Panc1 (cell line): Measurements from ENCODE around the gene PCDHGA5. TPM values are rescaled to one million over a fixed set of nuclear protein-coding genes. Genes with fewer than 3 reads are reported as not detected.
"Not testable (repeated sequence)": the region's sequence is repeated elsewhere in the genome, so short reads cannot be mapped to it uniquely, and the experiment has no call there.

Source experiments
- ATAC-seq: fragments of 200-7000 bp; cut with Tn5 transposase; 2 replicates; pipeline ENCODE4 v1.9.1; 2020; ENCODE audit warnings: mild to moderate bottlenecking, moderate library complexity
- BruUV-seq: library from RNA; stranded (reverse); fragments of 400-500 nt; replicated peaks from 2 replicates; lab custom pipeline; 2021; lab: Mats Ljungman, UMichigan
- CTCF ChIA-PET: fragments of 300-600 bp; sonication (Branson Sonifier 250); formaldehyde crosslinking; loops from one replicate; lab custom pipeline; 2022; ENCODE audit warnings: antibody characterized with exemption; lab: Charles Lee
- POLR2A ChIA-PET: fragments of 300-600 bp; sonication (Branson Sonifier 250); formaldehyde crosslinking; loops from one replicate; lab custom pipeline; 2022; ENCODE audit warnings: antibody characterized with exemption; lab: Charles Lee
- DNase-seq: peaks from one replicate; pipeline ENCODE4 v3.0.0-alpha.2; 2010; ENCODE audit warnings: low read depth, low spot score
- H3K27ac ChIP-seq: 2 replicates; pipeline ENCODE4 v1.5.1; 2011; ENCODE audit warnings: mild to moderate bottlenecking, low read length, inconsistent platforms
- H3K27me3 ChIP-seq: fragments of 200-500 bp; sonication (Bioruptor generic); 2 replicates; pipeline ENCODE4 v1.6.0; 2014; ENCODE audit warnings: low read length, inconsistent platforms; ENCODE audit not compliant: control insufficient read depth, insufficient read depth
- H3K36me3 ChIP-seq: fragments of 200-500 bp; sonication (Bioruptor generic); 2 replicates; pipeline ENCODE4 v1.5.1; 2014; ENCODE audit warnings: inconsistent platforms, mild to moderate bottlenecking, low read length, moderate library complexity; ENCODE audit not compliant: control insufficient read depth, insufficient read depth
- H3K4me1 ChIP-seq: 2 replicates; pipeline ENCODE4 v1.5.1; 2011; ENCODE audit warnings: inconsistent platforms, mild to moderate bottlenecking, low read length, moderate library complexity; ENCODE audit not compliant: control insufficient read depth, insufficient read depth
- H3K4me3 ChIP-seq, 2 experiments: 2 replicates each; pipeline ENCODE4 v1.5.1; 2011 to 2012; ENCODE audit warnings: low read depth in 2 of 2, low read length in 2 of 2, mild to moderate bottlenecking in 2 of 2, inconsistent platforms in 1 of 2, moderate library complexity in 1 of 2
- H3K9me3 ChIP-seq: fragments of 200-500 bp; sonication (Bioruptor generic); 2 replicates; pipeline ENCODE4 v1.5.1; 2014; ENCODE audit warnings: low read depth, mild to moderate bottlenecking, inconsistent platforms, low read length, moderate library complexity; ENCODE audit not compliant: control insufficient read depth, insufficient read depth
- POLR2AphosphoS5 ChIP-seq: IDR thresholded peaks from 2 replicates; pipeline ENCODE4 v1.6.1; 2012; ENCODE audit warnings: mild to moderate bottlenecking, low read depth, low read length, moderate library complexity
- SIN3A ChIP-seq: IDR thresholded peaks from 2 replicates; pipeline ENCODE4 v1.6.1; 2012; ENCODE audit warnings: low read depth, mild to moderate bottlenecking, low read length, moderate library complexity, borderline replicate concordance; ENCODE audit not compliant: insufficient read depth
- TCF7L2 ChIP-seq: IDR thresholded peaks from 2 replicates; pipeline ENCODE4 v1.6.1; 2011; ENCODE audit warnings: mild to moderate bottlenecking, low read depth, low read length, inconsistent platforms
- in situ Hi-C: cut with HindIII; loops from 2 replicates; pipeline ENCODE4 v1.10.0; 2016; ENCODE audit warnings: low sequenced_read_pairs, low pct_unique_long_range_greater_than_20kb
- intact Hi-C: fragments of 100-400 bp; cut with micrococcal nuclease; formaldehyde crosslinking; loops from one replicate; pipeline ENCODE4 v1.10.0; 2022; ENCODE audit not compliant: unreplicated experiment
- total RNA-seq: library from RNA; stranded (reverse); gene quantifications from one replicate; pipeline ENCODE4 v1.2.1, GENCODE V29; 2021; ENCODE audit not compliant: unreplicated experiment
- TF ChIP-seq, protein P1 (sequence below), 2 experiments: IDR thresholded peaks; 2 replicates each; pipeline ENCODE4 v1.6.1; 2011 to 2012; ENCODE audit warnings: low read depth in 2 of 2, control low read depth in 1 of 2, low read length in 1 of 2, mild to moderate bottlenecking in 1 of 2, moderate library complexity in 1 of 2; ENCODE audit not compliant: insufficient read depth in 1 of 2
- TF ChIP-seq, protein P2 (sequence below): fragments of 450-650 bp; IDR thresholded peaks from 2 replicates; pipeline ENCODE4 v1.5.1; 2017; ENCODE audit warnings: mild to moderate bottlenecking

The PCDHGA5 gene
- total RNA-seq, 1 experiment from 2014 or later, result 0.67 TPM

DNA sequence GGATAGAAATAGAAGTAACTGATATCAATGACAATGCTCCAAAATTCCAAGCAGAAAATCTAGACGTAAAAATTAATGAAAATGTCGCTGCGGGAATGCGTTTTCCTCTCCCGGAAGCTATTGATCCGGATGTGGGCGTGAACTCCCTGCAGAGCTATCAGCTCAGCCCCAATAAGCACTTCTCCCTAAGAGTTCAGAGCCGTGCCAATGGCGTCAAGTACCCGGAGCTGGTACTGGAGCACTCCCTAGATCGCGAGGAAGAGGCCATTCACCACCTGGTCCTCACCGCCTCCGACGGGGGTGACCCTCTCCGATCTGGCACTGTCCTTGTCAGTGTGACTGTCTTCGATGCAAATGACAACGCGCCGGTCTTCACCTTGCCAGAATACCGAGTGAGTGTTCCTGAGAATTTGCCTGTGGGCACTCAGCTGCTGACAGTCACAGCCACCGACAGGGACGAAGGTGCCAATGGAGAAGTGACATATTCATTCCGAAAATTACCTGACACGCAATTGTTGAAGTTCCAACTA is 49.6 kb downstream of the PCDHGA5 start:
- DNase-seq (no peak), ATAC-seq (no peak)
- H3K27me3 ChIP-seq, result no peaks in the 10 kb centered on the region
- no peaks in the 10 kb centered on the region for H3K9me3 ChIP-seq
- ChIA-PET POLR2A (no interaction called here), CTCF (interaction anchor here (0.6 to 2.2 kb wide), 10 partner anchors 11 to 244 kb away, joined by 3 to 11 read pairs (median 4); partner anchors contain the start of genes PCDHB14, PCDHGA1, PCDHGA9 and PCDHGB2)
- no peaks in the 10 kb centered on the region; the same call in 1 of the 2 replicates for H3K4me1 ChIP-seq
- intact Hi-C loops (loop anchor here (2.0 to 10.0 kb wide), 3 partner anchors 49 to 191 kb away; partner anchors contain the start of genes PCDHB14 and PCDHGA5), in situ Hi-C loops (no loop called here)
- BruUV-seq, result no TSS peak
- no peak overlapping the region for H3K4me3 ChIP-seq
- TF ChIP-seq SIN3A (no peak), POLR2AphosphoS5 (no peak), TCF7L2 (no peak)
- TF ChIP-seq, protein P1, sequence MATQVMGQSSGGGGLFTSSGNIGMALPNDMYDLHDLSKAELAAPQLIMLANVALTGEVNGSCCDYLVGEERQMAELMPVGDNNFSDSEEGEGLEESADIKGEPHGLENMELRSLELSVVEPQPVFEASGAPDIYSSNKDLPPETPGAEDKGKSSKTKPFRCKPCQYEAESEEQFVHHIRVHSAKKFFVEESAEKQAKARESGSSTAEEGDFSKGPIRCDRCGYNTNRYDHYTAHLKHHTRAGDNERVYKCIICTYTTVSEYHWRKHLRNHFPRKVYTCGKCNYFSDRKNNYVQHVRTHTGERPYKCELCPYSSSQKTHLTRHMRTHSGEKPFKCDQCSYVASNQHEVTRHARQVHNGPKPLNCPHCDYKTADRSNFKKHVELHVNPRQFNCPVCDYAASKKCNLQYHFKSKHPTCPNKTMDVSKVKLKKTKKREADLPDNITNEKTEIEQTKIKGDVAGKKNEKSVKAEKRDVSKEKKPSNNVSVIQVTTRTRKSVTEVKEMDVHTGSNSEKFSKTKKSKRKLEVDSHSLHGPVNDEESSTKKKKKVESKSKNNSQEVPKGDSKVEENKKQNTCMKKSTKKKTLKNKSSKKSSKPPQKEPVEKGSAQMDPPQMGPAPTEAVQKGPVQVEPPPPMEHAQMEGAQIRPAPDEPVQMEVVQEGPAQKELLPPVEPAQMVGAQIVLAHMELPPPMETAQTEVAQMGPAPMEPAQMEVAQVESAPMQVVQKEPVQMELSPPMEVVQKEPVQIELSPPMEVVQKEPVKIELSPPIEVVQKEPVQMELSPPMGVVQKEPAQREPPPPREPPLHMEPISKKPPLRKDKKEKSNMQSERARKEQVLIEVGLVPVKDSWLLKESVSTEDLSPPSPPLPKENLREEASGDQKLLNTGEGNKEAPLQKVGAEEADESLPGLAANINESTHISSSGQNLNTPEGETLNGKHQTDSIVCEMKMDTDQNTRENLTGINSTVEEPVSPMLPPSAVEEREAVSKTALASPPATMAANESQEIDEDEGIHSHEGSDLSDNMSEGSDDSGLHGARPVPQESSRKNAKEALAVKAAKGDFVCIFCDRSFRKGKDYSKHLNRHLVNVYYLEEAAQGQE (IDR thresholded peaks at IDR 0.05; ENCODE audit: insufficient read depth in 1 of 2, low read depth in 2 of 2, low read length in 1 of 2), result no peak
- TF ChIP-seq, protein P2, sequence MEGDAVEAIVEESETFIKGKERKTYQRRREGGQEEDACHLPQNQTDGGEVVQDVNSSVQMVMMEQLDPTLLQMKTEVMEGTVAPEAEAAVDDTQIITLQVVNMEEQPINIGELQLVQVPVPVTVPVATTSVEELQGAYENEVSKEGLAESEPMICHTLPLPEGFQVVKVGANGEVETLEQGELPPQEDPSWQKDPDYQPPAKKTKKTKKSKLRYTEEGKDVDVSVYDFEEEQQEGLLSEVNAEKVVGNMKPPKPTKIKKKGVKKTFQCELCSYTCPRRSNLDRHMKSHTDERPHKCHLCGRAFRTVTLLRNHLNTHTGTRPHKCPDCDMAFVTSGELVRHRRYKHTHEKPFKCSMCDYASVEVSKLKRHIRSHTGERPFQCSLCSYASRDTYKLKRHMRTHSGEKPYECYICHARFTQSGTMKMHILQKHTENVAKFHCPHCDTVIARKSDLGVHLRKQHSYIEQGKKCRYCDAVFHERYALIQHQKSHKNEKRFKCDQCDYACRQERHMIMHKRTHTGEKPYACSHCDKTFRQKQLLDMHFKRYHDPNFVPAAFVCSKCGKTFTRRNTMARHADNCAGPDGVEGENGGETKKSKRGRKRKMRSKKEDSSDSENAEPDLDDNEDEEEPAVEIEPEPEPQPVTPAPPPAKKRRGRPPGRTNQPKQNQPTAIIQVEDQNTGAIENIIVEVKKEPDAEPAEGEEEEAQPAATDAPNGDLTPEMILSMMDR, result no peak
- no peaks in the 10 kb centered on the region for H3K36me3 ChIP-seq
- H3K27ac ChIP-seq, result no peak overlapping the region

DNA sequence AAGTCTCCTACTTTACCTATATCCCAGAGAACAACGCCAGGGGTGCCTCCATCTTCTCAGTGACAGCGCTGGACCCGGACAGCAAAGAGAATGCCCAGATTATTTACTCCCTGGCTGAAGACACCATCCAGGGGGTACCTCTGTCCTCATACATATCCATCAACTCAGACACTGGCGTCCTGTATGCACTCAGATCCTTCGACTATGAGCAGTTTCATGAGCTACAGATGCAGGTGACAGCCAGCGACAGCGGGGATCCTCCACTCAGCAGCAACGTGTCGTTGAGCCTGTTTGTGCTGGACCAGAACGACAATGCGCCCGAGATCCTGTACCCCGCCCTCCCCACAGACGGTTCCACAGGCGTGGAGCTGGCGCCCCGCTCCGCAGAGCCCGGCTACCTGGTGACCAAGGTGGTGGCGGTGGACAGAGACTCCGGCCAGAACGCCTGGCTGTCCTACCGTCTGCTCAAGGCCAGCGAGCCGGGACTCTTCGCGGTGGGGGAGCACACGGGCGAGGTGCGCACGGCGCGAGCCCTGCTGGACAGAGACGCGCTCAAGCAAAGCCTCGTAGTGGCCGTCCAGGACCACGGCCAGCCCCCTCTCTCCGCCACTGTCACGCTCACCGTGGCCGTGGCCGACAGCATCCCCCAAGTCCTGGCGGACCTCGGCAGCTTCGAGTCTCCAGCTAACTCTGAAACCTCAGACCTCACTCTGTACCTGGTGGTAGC is 50.7 kb downstream of the PCDHGA5 start:
- POLR2A ChIA-PET, BruUV-seq, in situ Hi-C loops, H3K27ac ChIP-seq, ATAC-seq, DNase-seq, H3K9me3 ChIP-seq, H3K36me3 ChIP-seq, H3K4me1 ChIP-seq, H3K4me3 ChIP-seq, H3K27me3 ChIP-seq: not testable (repeated sequence)
- intact Hi-C loops, result loop anchor here (5.0 to 10.0 kb wide), 2 partner anchors 50 to 192 kb away; partner anchors contain the start of genes PCDHB14 and PCDHGA5
- CTCF ChIA-PET, result interaction anchor here (0.7 to 2.2 kb wide), 2 partner anchors 69 to 191 kb away, joined by 11 to 13 read pairs; partner anchors contain the start of gene PCDHB14

DNA sequence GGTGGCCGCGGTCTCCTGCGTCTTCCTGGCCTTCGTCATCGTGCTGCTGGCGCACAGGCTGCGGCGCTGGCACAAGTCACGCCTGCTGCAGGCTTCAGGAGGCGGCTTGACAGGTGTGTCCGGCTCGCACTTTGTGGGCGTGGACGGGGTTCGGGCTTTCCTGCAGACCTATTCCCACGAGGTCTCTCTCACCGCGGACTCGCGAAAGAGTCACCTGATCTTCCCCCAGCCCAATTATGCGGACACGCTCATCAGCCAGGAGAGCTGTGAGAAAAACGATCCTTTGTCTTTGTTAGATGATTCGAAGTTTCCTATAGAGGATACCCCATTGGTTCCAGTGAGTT is 51.3 kb downstream of the PCDHGA5 start:
- in situ Hi-C loops, POLR2A ChIA-PET: not testable (repeated sequence)

More for the DNA sequence above, 51.3 kb downstream of the PCDHGA5 start:
- not testable (repeated sequence) for BruUV-seq, H3K27me3 ChIP-seq, H3K27ac ChIP-seq, ATAC-seq, H3K9me3 ChIP-seq, H3K36me3 ChIP-seq, DNase-seq, H3K4me3 ChIP-seq, H3K4me1 ChIP-seq
- CTCF ChIA-PET, result interaction anchor here (0.7 kb wide), 1 partner anchor 69 kb away, joined by 13 read pairs; no protein-coding TSS in a partner anchor
- intact Hi-C loops, result loop anchor here (10.0 kb wide), 1 partner anchor 50 kb away; the partner anchor contains the start of gene PCDHGA5

Other genes starting within 250 kb of the PCDHGA5 start
- 0.26 TPM for gene PCDHB4, start 242.3 kb upstream of the PCDHGA5 start, total RNA-seq
- 0.08 TPM for gene PCDHB5, start 229.0 kb upstream of the PCDHGA5 start, total RNA-seq
- 1.9 TPM for gene PCDHB6, start 214.1 kb upstream of the PCDHGA5 start, total RNA-seq
- 1.3 TPM for gene PCDHB7, start 191.5 kb upstream of the PCDHGA5 start, total RNA-seq
- 7.6 TPM for gene PCDHB8, start 186.4 kb upstream of the PCDHGA5 start, total RNA-seq
- gene PCDHB16, start 181.8 kb upstream of the PCDHGA5 start, total RNA-seq, result 1.8 TPM
- 1.8 TPM for gene PCDHB9, start 177.0 kb upstream of the PCDHGA5 start, total RNA-seq
- gene PCDHB10, start 171.8 kb upstream of the PCDHGA5 start, total RNA-seq, result 0.72 TPM
- gene PCDHB11, start 164.5 kb upstream of the PCDHGA5 start, total RNA-seq, result 1.6 TPM
- 0.44 TPM for gene PCDHB12, start 155.4 kb upstream of the PCDHGA5 start, total RNA-seq
- gene PCDHB13, start 150.2 kb upstream of the PCDHGA5 start, total RNA-seq, result 1.0 TPM
- 0.80 TPM for gene PCDHB14, start 140.8 kb upstream of the PCDHGA5 start, total RNA-seq
- 0.15 TPM for gene PCDHB15, start 118.8 kb upstream of the PCDHGA5 start, total RNA-seq
- gene SLC25A2, start 60.1 kb upstream of the PCDHGA5 start, total RNA-seq, result 0.28 TPM
- 71.0 TPM for gene TAF7, start 43.4 kb upstream of the PCDHGA5 start, total RNA-seq
- gene PCDHGA1, start 33.6 kb upstream of the PCDHGA5 start, total RNA-seq, result 0.92 TPM
- 0.05 TPM for gene PCDHGA2, start 25.4 kb upstream of the PCDHGA5 start, total RNA-seq
- not detected for gene PCDHGA3, start 20.3 kb upstream of the PCDHGA5 start, total RNA-seq
- 2.0 TPM for gene PCDHGB1, start 14.1 kb upstream of the PCDHGA5 start, total RNA-seq
- gene PCDHGA4, start 9.1 kb upstream of the PCDHGA5 start, total RNA-seq, result 0.69 TPM
- gene PCDHGB2, start 4.2 kb upstream of the PCDHGA5 start, total RNA-seq, result 5.3 TPM
- 0.49 TPM for gene PCDHGB3, start 6.1 kb downstream of the PCDHGA5 start, total RNA-seq
- 0.59 TPM for gene PCDHGA6, start 9.7 kb downstream of the PCDHGA5 start, total RNA-seq
- gene PCDHGA7, start 18.6 kb downstream of the PCDHGA5 start, total RNA-seq, result 0.18 TPM
- gene PCDHGB4, start 23.5 kb downstream of the PCDHGA5 start, total RNA-seq, result 0.21 TPM
- 0.18 TPM for gene PCDHGA8, start 28.5 kb downstream of the PCDHGA5 start, total RNA-seq
- gene PCDHGB5, start 33.8 kb downstream of the PCDHGA5 start, total RNA-seq, result 0.87 TPM
- 0.15 TPM for gene PCDHGA9, start 38.6 kb downstream of the PCDHGA5 start, total RNA-seq
- 0.23 TPM for gene PCDHGB6, start 43.9 kb downstream of the PCDHGA5 start, total RNA-seq
- gene PCDHGA10, start 48.8 kb downstream of the PCDHGA5 start, total RNA-seq, result 0.69 TPM
- 6.7 TPM for gene PCDHGB7, start 53.5 kb downstream of the PCDHGA5 start, total RNA-seq
- 0.39 TPM for gene PCDHGA11, start 56.9 kb downstream of the PCDHGA5 start, total RNA-seq
- gene PCDHGA12, start 66.3 kb downstream of the PCDHGA5 start, total RNA-seq, result 0.21 TPM
- 54.1 TPM for gene PCDHGC3, start 111.8 kb downstream of the PCDHGA5 start, total RNA-seq
- gene PCDHGC4, start 120.9 kb downstream of the PCDHGA5 start, total RNA-seq, result 0.57 TPM
- gene PCDHGC5, start 124.9 kb downstream of the PCDHGA5 start, total RNA-seq, result 0.36 TPM